Activated CD8-positive, alpha-beta T cell treated with anti-CD3 and anti-CD28 coated beads for 36 hours (primary cell): Measurements from ENCODE around the gene CENPA. TPM values are rescaled to one million over a fixed set of nuclear protein-coding genes. Genes with fewer than 3 reads are reported as not detected.

Experiments
- ATAC-seq: fragments of 200-7000 bp; cut with Tn5 transposase; one replicate; pipeline ENCODE4 v1.10.0; 2021; ENCODE audit warnings: mild to moderate bottlenecking, moderate library complexity
- CTCF ChIA-PET: fragments of 350-600 bp; sonication (Branson Sonifier 250); formaldehyde crosslinking; loops from one replicate; lab custom pipeline; 2021; ENCODE audit warnings: antibody characterized with exemption; lab: Charles Lee
- POLR2A ChIA-PET: fragments of 350-600 bp; sonication (Branson Sonifier 250); formaldehyde crosslinking; loops from one replicate; lab custom pipeline; 2021; ENCODE audit warnings: antibody characterized with exemption; lab: Charles Lee
- DNase-seq: peaks from one replicate; pipeline ENCODE4 v3.0.0-alpha.2; 2020
- H3K27ac Mint-ChIP-seq: one replicate; pipeline ENCODE4 v1.8.0; 2021; ENCODE audit warnings: mild to moderate bottlenecking, mixed read lengths
- H3K27me3 Mint-ChIP-seq: one replicate; pipeline ENCODE4 v1.8.0; 2021; ENCODE audit warnings: mixed read lengths
- H3K36me3 Mint-ChIP-seq: one replicate; pipeline ENCODE4 v1.8.0; 2021; ENCODE audit warnings: low read depth, mixed read lengths
- H3K4me1 Mint-ChIP-seq: one replicate; pipeline ENCODE4 v1.8.0; 2021; ENCODE audit warnings: low read depth, mixed read lengths
- H3K4me3 Mint-ChIP-seq: one replicate; pipeline ENCODE4 v1.8.0; 2021; ENCODE audit warnings: mild to moderate bottlenecking, moderate library complexity, mixed read lengths
- H3K9me3 Mint-ChIP-seq: one replicate; pipeline ENCODE4 v1.8.0; 2021; ENCODE audit warnings: mixed read lengths
- CTCF ChIP-seq: fragments of 200-600 bp; IDR thresholded peaks from one replicate; pipeline ENCODE4 v1.8.0; 2022; ENCODE audit warnings: antibody characterized with exemption, mild to moderate bottlenecking
- intact Hi-C: fragments of 100-400 bp; cut with micrococcal nuclease; formaldehyde crosslinking; loops from one replicate; pipeline ENCODE4 v1.10.0; 2022
- total RNA-seq, 2 experiments: library from RNA; stranded (reverse); gene quantifications; one replicate each; pipeline ENCODE4 v1.2.3, GENCODE V29; 2021

The CENPA gene
- total RNA-seq, 2 experiments from 2014 or later, result 32.5 to 33.6 TPM

GRCh38 chr2:26838121-26838906, 52.5 kb downstream of the CENPA start:
- ATAC-seq, result no peak
- no peaks in the 10 kb centered on the region for H3K4me1 Mint-ChIP-seq
- H3K9me3 Mint-ChIP-seq, result no peaks in the 10 kb centered on the region

GRCh38 chr2:26840937-26841610, 55.2 kb downstream of the CENPA start:
- Mint-ChIP-seq H3K4me3 (no peak overlapping the region), H3K4me1 (no peaks in the 10 kb centered on the region), H3K27ac (no peak overlapping the region), H3K36me3 (no peaks in the 10 kb centered on the region), H3K9me3 (no peaks in the 10 kb centered on the region), H3K27me3 (peaks cover 27% of the 10 kb centered on the region)
- intact Hi-C loops, result loop anchor here (10.0 kb wide), 1 partner anchor 174 kb away; no protein-coding TSS in a partner anchor
- CTCF ChIA-PET, result interaction anchor here (0.8 to 8.8 kb wide), 2 partner anchors 33 to 80 kb away, joined by 3 to 117 read pairs; no protein-coding TSS in a partner anchor
- DNase-seq (no peak), ATAC-seq (no peak)
- TF ChIP-seq CTCF, result no peak
- POLR2A ChIA-PET, result no interaction called here

More at GRCh38 chr2:26838121-26838906, 52.5 kb downstream of the CENPA start:
- ChIA-PET POLR2A (no interaction called here), CTCF (no interaction called here)
- peak; percentile 11 for TF ChIP-seq CTCF
- H3K4me3 Mint-ChIP-seq, result no peak overlapping the region
- no peaks in the 10 kb centered on the region for H3K36me3 Mint-ChIP-seq
- H3K27ac Mint-ChIP-seq, result no peak overlapping the region
- intact Hi-C loops, result no loop called here
- H3K27me3 Mint-ChIP-seq, result peaks cover 17% of the 10 kb centered on the region
- no peak for DNase-seq

- DNase-seq (no peak), ATAC-seq (no peak)
- no peak for TF ChIP-seq CTCF
- Mint-ChIP-seq H3K4me1 (peaks cover 6% of the 10 kb centered on the region), H3K9me3 (no peaks in the 10 kb centered on the region), H3K4me3 (no peak overlapping the region), H3K27me3 (peaks cover 37% of the 10 kb centered on the region), H3K27ac (no peak overlapping the region), H3K36me3 (no peaks in the 10 kb centered on the region)
- CTCF ChIA-PET, result interaction anchor here (1.3 to 8.8 kb wide), 5 partner anchors 13 to 265 kb away, joined by 3 to 156 read pairs (median 17); no protein-coding TSS in a partner anchor
- intact Hi-C loops, result loop anchor here (10.0 kb wide), 1 partner anchor 172 kb away; no protein-coding TSS in a partner anchor
- POLR2A ChIA-PET, result no interaction called here
Measured at GRCh38 chr2:26843041-26843440, 57.2 kb downstream of the CENPA start.

Other genes with a start within 250 kb of the CENPA start
- not detected for gene CIB4, start 144.7 kb upstream of the CENPA start, total RNA-seq
- gene KCNK3, start 93.3 kb upstream of the CENPA start, total RNA-seq, result not detected
- gene SLC35F6, start 21.8 kb upstream of the CENPA start, total RNA-seq, result 1 to 10 TPM; 4.2 to 4.6 TPM
- not detected for gene DPYSL5, start 62.1 kb downstream of the CENPA start, total RNA-seq
- 1 to 10 TPM; 1.6 to 1.7 TPM for gene MAPRE3, start 184.6 kb downstream of the CENPA start, total RNA-seq
- gene TMEM214, start 246.9 kb downstream of the CENPA start, total RNA-seq, result 10 to 100 TPM; 54.1 to 58.9 TPM